ENCODE data around the gene HID1.

The HID1 gene

DNA sequence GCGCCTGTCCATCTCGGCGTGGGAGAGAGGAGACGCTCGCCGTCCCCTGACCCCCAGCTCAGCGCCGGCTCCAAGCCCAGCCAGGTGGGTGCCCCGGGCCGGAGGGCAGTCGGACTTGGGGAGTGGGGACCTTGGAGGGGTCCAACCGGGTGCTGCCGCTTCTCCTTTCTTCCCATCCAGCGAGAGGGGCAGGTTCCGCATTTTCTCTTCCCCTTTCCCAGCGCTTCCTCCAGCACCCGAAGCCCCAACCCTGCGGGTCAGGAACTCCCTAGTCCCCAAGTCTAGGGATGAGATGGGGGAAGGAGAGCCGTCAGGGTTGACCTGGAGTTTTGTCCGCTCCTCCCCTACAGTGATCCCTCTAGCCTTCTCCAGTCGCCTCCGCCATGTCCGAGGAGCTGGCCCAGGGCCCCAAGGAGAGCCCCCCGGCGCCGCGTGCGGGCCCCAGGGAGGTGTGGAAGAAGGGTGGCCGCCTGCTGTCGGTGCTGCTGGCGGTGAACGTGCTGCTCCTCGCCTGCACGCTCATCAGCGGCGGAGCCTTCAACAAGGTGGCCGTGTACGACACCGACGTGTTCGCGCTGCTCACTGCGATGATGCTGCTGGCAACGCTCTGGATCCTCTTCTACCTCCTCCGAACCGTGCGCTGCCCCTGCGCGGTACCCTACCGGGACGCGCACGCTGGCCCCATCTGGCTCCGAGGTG lies 48.2 kb downstream of the HID1 start, which contains the start of gene OTOP2:
TSS of gene OTOP2 (plus strand) at position 24 of the 699 bp plus-strand sequence. CDS start at position 384, 360 bp downstream.
- H3K4me3 ChIP-seq (ENCODE audit: low read depth, low read length): no peak within 1 kb of the TSS
- TF ChIP-seq, protein P1, sequence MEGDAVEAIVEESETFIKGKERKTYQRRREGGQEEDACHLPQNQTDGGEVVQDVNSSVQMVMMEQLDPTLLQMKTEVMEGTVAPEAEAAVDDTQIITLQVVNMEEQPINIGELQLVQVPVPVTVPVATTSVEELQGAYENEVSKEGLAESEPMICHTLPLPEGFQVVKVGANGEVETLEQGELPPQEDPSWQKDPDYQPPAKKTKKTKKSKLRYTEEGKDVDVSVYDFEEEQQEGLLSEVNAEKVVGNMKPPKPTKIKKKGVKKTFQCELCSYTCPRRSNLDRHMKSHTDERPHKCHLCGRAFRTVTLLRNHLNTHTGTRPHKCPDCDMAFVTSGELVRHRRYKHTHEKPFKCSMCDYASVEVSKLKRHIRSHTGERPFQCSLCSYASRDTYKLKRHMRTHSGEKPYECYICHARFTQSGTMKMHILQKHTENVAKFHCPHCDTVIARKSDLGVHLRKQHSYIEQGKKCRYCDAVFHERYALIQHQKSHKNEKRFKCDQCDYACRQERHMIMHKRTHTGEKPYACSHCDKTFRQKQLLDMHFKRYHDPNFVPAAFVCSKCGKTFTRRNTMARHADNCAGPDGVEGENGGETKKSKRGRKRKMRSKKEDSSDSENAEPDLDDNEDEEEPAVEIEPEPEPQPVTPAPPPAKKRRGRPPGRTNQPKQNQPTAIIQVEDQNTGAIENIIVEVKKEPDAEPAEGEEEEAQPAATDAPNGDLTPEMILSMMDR (IDR thresholded peaks at IDR 0.05; ENCODE audit: low read depth, low read length): no peak
- TF ChIP-seq, protein P2, sequence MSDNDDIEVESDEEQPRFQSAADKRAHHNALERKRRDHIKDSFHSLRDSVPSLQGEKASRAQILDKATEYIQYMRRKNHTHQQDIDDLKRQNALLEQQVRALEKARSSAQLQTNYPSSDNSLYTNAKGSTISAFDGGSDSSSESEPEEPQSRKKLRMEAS (IDR thresholded peaks at IDR 0.05; ENCODE audit: low read depth, low read length): no peak
- TF ChIP-seq MYC (IDR thresholded peaks at IDR 0.05; ENCODE audit: low read depth, low read length): no peak
- no peak for TF ChIP-seq POLR2A (IDR thresholded peaks at IDR 0.05; ENCODE audit: extremely low read depth, insufficient read length)
- peak; percentile 45 for DNase-seq (ENCODE audit: low read depth)

DNA sequence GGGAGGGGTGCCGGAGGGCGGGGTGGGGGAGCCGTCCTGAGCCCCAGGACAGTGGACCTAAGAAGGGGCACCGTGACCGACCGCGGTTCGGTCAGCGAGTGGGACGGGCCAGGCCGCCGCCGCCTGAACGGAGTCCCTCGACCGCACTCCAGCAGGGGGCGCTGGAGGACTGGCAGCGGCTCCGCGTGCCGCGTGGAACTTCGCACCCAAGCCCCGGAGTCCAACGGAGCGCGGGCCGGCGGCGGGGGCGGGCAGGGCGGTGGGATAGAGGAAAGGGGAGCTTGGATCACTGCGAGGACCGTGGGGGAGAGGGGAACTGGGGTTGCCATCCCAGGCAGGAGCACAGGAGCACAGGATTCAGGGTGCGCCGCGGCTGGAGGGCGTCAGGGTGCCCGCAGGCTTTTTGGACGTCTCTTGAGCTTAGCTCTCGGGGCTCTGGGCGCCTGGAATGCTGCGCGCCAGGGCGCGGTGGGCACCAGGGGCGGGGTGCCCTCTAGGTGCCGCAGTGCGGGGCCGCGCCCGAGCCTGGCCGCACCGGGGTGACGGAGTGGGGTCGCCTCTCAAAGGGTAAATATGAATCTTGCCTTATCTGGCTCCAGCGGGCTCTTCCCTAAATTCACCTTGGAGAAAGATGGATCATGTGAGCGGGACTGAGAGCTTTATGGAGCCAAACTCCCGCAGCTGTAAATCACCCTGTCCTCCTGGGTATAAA lies 48.9 kb downstream of the HID1 start:
- H3K4me3 ChIP-seq (ENCODE audit: low read depth, low read length): no peak overlapping the region
- peak; percentile 59 for DNase-seq (ENCODE audit: low read depth)
- TF ChIP-seq, protein P1 (IDR thresholded peaks at IDR 0.05; ENCODE audit: low read depth, low read length): peak; percentile 52
- TF ChIP-seq MYC (IDR thresholded peaks at IDR 0.05; ENCODE audit: low read depth, low read length) (peak; percentile 38; the same call in 1 of the 2 replicates), POLR2A (IDR thresholded peaks at IDR 0.05; ENCODE audit: extremely low read depth, insufficient read length) (no peak)
- TF ChIP-seq, protein P2 (IDR thresholded peaks at IDR 0.05; ENCODE audit: low read depth, low read length): peak; percentile 71; the same call in 1 of the 2 replicates

DNA sequence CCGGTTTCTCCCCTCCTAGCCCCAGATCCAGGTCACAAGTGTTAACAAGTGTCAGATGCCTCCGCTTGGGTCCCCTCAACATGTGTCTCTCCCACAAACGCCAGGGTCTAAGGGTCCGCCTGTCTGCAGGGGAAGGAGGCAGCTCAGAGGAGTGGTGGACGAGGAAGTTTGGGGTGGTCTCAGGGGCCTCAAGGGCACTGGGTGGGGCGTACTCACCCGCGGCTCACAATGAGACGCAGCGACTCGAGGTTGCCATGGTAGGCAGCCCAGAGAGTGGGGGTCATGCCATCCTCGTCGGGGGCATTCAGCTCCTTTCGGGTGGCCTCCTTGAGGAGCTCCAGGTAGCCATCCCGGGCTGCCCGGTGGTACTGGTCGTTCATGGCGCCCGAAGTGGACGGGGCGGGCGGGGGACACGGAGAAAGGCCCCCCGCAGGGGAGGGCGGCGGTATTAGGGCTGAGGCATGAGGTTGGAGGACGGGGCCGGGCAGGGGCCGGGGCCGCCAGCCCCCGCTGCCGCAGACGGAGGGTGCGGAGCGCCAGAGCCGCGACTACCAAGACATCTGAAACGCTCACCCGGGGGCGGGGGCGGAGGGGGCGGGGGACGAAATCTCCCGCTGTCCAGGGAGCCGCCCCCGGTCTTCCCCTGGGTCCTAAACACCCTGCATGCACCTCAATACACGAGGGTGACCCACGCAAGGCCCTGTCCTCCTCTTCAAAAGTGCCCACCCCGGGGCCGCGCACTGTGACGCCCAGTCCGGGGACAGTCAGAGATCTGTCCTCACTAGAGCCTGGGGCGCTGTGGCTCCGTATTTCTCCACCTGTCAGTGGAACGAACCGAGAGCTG lies 49.6 kb downstream of the HID1 start, which contains the start of gene USH1G:
TSS of gene USH1G (minus strand) at position 562 of the 844 bp plus-strand sequence. CDS start at position 380, 182 bp downstream.
- peak; percentile 28 for DNase-seq (ENCODE audit: low read depth)
- no peak within 1 kb of the TSS for H3K4me3 ChIP-seq (ENCODE audit: low read depth, low read length)
- TF ChIP-seq, protein P2 (IDR thresholded peaks at IDR 0.05; ENCODE audit: low read depth, low read length): no peak
- TF ChIP-seq, protein P1 (IDR thresholded peaks at IDR 0.05; ENCODE audit: low read depth, low read length): no peak
- TF ChIP-seq MYC (IDR thresholded peaks at IDR 0.05; ENCODE audit: low read depth, low read length) (no peak), POLR2A (IDR thresholded peaks at IDR 0.05; ENCODE audit: extremely low read depth, insufficient read length) (no peak)

DNA sequence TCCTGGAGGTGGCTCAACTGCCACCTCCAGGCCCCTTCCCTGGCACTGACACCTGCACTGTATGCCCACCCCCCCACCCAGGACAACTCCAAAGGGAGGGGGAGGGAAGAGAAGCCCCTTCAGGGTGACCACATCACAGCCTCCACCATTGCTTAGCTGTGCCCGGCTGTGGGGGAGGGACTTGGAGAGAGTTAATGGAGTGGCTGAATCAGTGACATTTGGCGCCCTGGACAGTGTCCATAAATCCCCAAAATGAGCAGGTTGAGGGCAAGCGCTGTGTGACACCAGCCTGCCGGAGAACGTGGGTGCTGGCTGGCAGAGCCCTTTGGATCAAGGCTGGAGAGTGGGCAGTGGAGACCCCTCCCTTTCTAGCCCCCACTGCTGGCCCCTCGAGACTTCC lies 50.4 kb downstream of the HID1 start:
- no peak for DNase-seq (ENCODE audit: low read depth)
- TF ChIP-seq POLR2A (IDR thresholded peaks at IDR 0.05; ENCODE audit: extremely low read depth, insufficient read length) (no peak), MYC (IDR thresholded peaks at IDR 0.05; ENCODE audit: low read depth, low read length) (no peak)
- TF ChIP-seq, protein P2 (IDR thresholded peaks at IDR 0.05; ENCODE audit: low read depth, low read length): no peak
- TF ChIP-seq, protein P1 (IDR thresholded peaks at IDR 0.05; ENCODE audit: low read depth, low read length): no peak
- no peak overlapping the region for H3K4me3 ChIP-seq (ENCODE audit: low read depth, low read length)

DNA sequence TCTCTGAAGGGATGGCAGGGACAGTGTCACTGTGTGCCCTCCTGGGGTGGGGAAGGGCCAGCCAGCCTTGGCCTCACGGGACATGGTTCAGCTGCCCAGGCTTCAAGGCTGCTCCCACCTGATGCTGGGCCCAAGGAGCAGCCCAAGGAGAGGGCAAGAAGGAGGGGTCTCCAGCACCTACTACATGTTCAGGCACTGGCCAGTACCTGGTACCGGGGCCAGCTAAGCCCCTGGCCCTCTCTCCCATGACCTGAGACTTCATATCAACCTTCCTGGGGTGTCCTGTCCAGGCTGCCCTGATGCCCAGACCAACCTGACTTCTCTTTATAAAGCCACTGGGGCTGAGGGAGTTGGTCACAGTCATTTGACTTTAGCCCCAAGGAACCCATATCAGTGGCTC lies 50.8 kb downstream of the HID1 start:
- TF ChIP-seq, protein P1 (IDR thresholded peaks at IDR 0.05; ENCODE audit: low read depth, low read length): no peak
- no peak for TF ChIP-seq MYC (IDR thresholded peaks at IDR 0.05; ENCODE audit: low read depth, low read length)
- TF ChIP-seq POLR2A (IDR thresholded peaks at IDR 0.05; ENCODE audit: extremely low read depth, insufficient read length): no peak
- TF ChIP-seq, protein P2 (IDR thresholded peaks at IDR 0.05; ENCODE audit: low read depth, low read length): no peak
- H3K4me3 ChIP-seq (ENCODE audit: low read depth, low read length): no peak overlapping the region
- no peak for DNase-seq (ENCODE audit: low read depth)
